Measurements from ENCODE around the gene PCLO.

DNA sequence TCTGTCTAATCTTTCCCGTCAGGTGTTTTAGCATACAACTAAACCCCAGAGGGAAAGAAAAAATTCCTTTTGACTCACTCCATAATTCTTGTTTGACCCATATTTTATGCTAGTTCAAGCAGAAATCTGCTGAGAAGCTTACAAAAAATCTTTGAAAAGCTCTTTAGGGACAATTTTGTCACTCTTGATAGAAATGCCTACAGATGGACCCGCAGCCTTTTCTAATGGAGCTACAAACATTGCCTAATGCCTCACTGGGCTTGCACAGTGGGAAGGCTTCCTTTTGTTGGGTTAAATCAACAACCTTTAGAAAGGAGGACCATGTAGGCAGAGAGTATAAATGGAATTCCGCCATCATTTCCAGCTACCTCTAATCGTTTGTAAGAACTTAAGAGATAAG, 344.5 kb downstream of the PCLO start:
- TF ChIP-seq, protein P1, sequence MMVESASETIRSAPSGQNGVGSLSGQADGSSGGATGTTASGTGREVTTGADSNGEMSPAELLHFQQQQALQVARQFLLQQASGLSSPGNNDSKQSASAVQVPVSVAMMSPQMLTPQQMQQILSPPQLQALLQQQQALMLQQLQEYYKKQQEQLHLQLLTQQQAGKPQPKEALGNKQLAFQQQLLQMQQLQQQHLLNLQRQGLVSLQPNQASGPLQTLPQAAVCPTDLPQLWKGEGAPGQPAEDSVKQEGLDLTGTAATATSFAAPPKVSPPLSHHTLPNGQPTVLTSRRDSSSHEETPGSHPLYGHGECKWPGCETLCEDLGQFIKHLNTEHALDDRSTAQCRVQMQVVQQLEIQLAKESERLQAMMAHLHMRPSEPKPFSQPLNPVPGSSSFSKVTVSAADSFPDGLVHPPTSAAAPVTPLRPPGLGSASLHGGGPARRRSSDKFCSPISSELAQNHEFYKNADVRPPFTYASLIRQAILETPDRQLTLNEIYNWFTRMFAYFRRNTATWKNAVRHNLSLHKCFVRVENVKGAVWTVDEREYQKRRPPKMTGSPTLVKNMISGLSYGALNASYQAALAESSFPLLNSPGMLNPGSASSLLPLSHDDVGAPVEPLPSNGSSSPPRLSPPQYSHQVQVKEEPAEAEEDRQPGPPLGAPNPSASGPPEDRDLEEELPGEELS (CRISPR knock-in tag; IDR thresholded peaks at IDR 0.05): no peak
- TF ChIP-seq, protein P2, sequence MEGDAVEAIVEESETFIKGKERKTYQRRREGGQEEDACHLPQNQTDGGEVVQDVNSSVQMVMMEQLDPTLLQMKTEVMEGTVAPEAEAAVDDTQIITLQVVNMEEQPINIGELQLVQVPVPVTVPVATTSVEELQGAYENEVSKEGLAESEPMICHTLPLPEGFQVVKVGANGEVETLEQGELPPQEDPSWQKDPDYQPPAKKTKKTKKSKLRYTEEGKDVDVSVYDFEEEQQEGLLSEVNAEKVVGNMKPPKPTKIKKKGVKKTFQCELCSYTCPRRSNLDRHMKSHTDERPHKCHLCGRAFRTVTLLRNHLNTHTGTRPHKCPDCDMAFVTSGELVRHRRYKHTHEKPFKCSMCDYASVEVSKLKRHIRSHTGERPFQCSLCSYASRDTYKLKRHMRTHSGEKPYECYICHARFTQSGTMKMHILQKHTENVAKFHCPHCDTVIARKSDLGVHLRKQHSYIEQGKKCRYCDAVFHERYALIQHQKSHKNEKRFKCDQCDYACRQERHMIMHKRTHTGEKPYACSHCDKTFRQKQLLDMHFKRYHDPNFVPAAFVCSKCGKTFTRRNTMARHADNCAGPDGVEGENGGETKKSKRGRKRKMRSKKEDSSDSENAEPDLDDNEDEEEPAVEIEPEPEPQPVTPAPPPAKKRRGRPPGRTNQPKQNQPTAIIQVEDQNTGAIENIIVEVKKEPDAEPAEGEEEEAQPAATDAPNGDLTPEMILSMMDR (IDR thresholded peaks at IDR 0.05): no peak
- TF ChIP-seq NR2C2 (CRISPR knock-in tag; IDR thresholded peaks at IDR 0.05) (no peak), GTF2I (CRISPR knock-in tag; conservative IDR thresholded peaks at IDR 0.05) (no peak), ATF1 (CRISPR knock-in tag; IDR thresholded peaks at IDR 0.05) (no peak), ZBTB21 (CRISPR knock-in tag; IDR thresholded peaks at IDR 0.05; ENCODE audit: borderline replicate concordance) (no peak), ESRRA (CRISPR knock-in tag; IDR thresholded peaks at IDR 0.05; ENCODE audit: borderline replicate concordance) (no peak), TEAD1 (CRISPR knock-in tag; IDR thresholded peaks at IDR 0.05) (no peak), ZNF232 (CRISPR knock-in tag; IDR thresholded peaks at IDR 0.05) (no peak)
- TF ChIP-seq, protein P3, sequence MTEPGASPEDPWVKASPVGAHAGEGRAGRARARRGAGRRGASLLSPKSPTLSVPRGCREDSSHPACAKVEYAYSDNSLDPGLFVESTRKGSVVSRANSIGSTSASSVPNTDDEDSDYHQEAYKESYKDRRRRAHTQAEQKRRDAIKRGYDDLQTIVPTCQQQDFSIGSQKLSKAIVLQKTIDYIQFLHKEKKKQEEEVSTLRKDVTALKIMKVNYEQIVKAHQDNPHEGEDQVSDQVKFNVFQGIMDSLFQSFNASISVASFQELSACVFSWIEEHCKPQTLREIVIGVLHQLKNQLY (CRISPR knock-in tag; IDR thresholded peaks at IDR 0.05): no peak
- TF ChIP-seq, protein P4, sequence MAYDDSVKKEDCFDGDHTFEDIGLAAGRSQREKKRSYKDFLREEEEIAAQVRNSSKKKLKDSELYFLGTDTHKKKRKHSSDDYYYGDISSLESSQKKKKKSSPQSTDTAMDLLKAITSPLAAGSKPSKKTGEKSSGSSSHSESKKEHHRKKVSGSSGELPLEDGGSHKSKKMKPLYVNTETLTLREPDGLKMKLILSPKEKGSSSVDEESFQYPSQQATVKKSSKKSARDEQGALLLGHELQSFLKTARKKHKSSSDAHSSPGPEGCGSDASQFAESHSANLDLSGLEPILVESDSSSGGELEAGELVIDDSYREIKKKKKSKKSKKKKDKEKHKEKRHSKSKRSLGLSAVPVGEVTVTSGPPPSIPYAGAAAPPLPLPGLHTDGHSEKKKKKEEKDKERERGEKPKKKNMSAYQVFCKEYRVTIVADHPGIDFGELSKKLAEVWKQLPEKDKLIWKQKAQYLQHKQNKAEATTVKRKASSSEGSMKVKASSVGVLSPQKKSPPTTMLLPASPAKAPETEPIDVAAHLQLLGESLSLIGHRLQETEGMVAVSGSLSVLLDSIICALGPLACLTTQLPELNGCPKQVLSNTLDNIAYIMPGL (CRISPR knock-in tag; IDR thresholded peaks at IDR 0.05): no peak
- TF ChIP-seq, protein P5, sequence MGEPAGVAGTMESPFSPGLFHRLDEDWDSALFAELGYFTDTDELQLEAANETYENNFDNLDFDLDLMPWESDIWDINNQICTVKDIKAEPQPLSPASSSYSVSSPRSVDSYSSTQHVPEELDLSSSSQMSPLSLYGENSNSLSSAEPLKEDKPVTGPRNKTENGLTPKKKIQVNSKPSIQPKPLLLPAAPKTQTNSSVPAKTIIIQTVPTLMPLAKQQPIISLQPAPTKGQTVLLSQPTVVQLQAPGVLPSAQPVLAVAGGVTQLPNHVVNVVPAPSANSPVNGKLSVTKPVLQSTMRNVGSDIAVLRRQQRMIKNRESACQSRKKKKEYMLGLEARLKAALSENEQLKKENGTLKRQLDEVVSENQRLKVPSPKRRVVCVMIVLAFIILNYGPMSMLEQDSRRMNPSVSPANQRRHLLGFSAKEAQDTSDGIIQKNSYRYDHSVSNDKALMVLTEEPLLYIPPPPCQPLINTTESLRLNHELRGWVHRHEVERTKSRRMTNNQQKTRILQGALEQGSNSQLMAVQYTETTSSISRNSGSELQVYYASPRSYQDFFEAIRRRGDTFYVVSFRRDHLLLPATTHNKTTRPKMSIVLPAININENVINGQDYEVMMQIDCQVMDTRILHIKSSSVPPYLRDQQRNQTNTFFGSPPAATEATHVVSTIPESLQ (CRISPR knock-in tag; IDR thresholded peaks at IDR 0.05): no peak

All from WTC11 (cell line).